ENCODE measurements around the gene TMEM204.

TMEM204 gene

GRCh38 chr16:1542533-1542932 lies 9.1 kb downstream of the TMEM204 start:
- H3K9me2 ChIP-seq (replicated peaks; ENCODE audit: control insufficient read depth, low read length) = no peaks in the 10 kb centered on the region
- H3K4me3 ChIP-seq (ENCODE audit: low read length) = no peak overlapping the region
- TF ChIP-seq EZH2phosphoT487 (IDR thresholded peaks at IDR 0.05; ENCODE audit: borderline replicate concordance, low read length) (no peak), CTCF (IDR thresholded peaks at IDR 0.05; ENCODE audit: low read depth, low read length, poor library complexity, severe bottlenecking) (no peak)
- H4K20me1 ChIP-seq (ENCODE audit: control insufficient read depth, insufficient read depth, low read depth, low read length) = no peaks in the 10 kb centered on the region
- H3K4me2 ChIP-seq (ENCODE audit: low read length) = no peak overlapping the region
- H3F3A ChIP-seq (ENCODE audit: control insufficient read depth, insufficient read depth) = 0 out of 2 replicates have a peak, but pooled peaks cover 3% of the 10 kb centered on the region
- no peaks in the 10 kb centered on the region for H3K79me2 ChIP-seq (ENCODE audit: control insufficient read depth, low read length)
- H3K27me3 ChIP-seq (ENCODE audit: control insufficient read depth, low read length) = no peaks in the 10 kb centered on the region
- H3K36me3 ChIP-seq (ENCODE audit: control insufficient read depth, low read length) = no peaks in the 10 kb centered on the region
- no peaks in the 10 kb centered on the region for H3K9me3 ChIP-seq (ENCODE audit: control insufficient read depth, insufficient read depth, low read length)
- peaks cover 12% of the 10 kb centered on the region for H3K4me1 ChIP-seq (ENCODE audit: control insufficient read depth, low read length)
- no peak overlapping the region for H3K27ac ChIP-seq (ENCODE audit: low read depth, low read length)

GRCh38 chr16:1543085-1543896 lies 9.8 kb downstream of the TMEM204 start:
- no peak for TF ChIP-seq EZH2phosphoT487 (IDR thresholded peaks at IDR 0.05; ENCODE audit: borderline replicate concordance, low read length)
- peak; percentile 14 for TF ChIP-seq CTCF (IDR thresholded peaks at IDR 0.05; ENCODE audit: low read depth, low read length, poor library complexity, severe bottlenecking)
- no peak overlapping the region for H3K27ac ChIP-seq (ENCODE audit: low read depth, low read length)
- no peaks in the 10 kb centered on the region for H3K79me2 ChIP-seq (ENCODE audit: control insufficient read depth, low read length)
- H3K4me2 ChIP-seq (ENCODE audit: low read length) = peak overlapping the region; percentile 51
- H3K4me1 ChIP-seq (ENCODE audit: control insufficient read depth, low read length) = peaks cover 12% of the 10 kb centered on the region
- 0 out of 2 replicates have a peak, but pooled peaks cover 3% of the 10 kb centered on the region for H3F3A ChIP-seq (ENCODE audit: control insufficient read depth, insufficient read depth)
- no peaks in the 10 kb centered on the region for H4K20me1 ChIP-seq (ENCODE audit: control insufficient read depth, insufficient read depth, low read depth, low read length)
- H3K9me2 ChIP-seq (replicated peaks; ENCODE audit: control insufficient read depth, low read length) = no peaks in the 10 kb centered on the region
- H3K4me3 ChIP-seq (ENCODE audit: low read length) = no peak overlapping the region
- H3K36me3 ChIP-seq (ENCODE audit: control insufficient read depth, low read length) = no peaks in the 10 kb centered on the region
- no peaks in the 10 kb centered on the region for H3K27me3 ChIP-seq (ENCODE audit: control insufficient read depth, low read length)
- no peaks in the 10 kb centered on the region for H3K9me3 ChIP-seq (ENCODE audit: control insufficient read depth, insufficient read depth, low read length)

GRCh38 chr16:1545044-1546040 lies 11.9 kb downstream of the TMEM204 start:
- no peak overlapping the region for H3K4me2 ChIP-seq (ENCODE audit: low read length)
- TF ChIP-seq EZH2phosphoT487 (IDR thresholded peaks at IDR 0.05; ENCODE audit: borderline replicate concordance, low read length) (no peak), CTCF (IDR thresholded peaks at IDR 0.05; ENCODE audit: low read depth, low read length, poor library complexity, severe bottlenecking) (no peak)
- no peaks in the 10 kb centered on the region for H3K9me2 ChIP-seq (replicated peaks; ENCODE audit: control insufficient read depth, low read length)
- no peaks in the 10 kb centered on the region for H3K9me3 ChIP-seq (ENCODE audit: control insufficient read depth, insufficient read depth, low read length)
- peaks cover 12% of the 10 kb centered on the region for H3K4me1 ChIP-seq (ENCODE audit: control insufficient read depth, low read length)
- no peaks in the 10 kb centered on the region for H4K20me1 ChIP-seq (ENCODE audit: control insufficient read depth, insufficient read depth, low read depth, low read length)
- H3F3A ChIP-seq (ENCODE audit: control insufficient read depth, insufficient read depth) = 0 out of 2 replicates have a peak, but pooled peaks cover 3% of the 10 kb centered on the region
- H3K27me3 ChIP-seq (ENCODE audit: control insufficient read depth, low read length) = no peaks in the 10 kb centered on the region
- H3K36me3 ChIP-seq (ENCODE audit: control insufficient read depth, low read length) = no peaks in the 10 kb centered on the region
- no peak overlapping the region for H3K4me3 ChIP-seq (ENCODE audit: low read length)
- H3K27ac ChIP-seq (ENCODE audit: low read depth, low read length) = no peak overlapping the region
- H3K79me2 ChIP-seq (ENCODE audit: control insufficient read depth, low read length) = no peaks in the 10 kb centered on the region
